Measurements from ENCODE around the gene KATNA1.

DNA sequence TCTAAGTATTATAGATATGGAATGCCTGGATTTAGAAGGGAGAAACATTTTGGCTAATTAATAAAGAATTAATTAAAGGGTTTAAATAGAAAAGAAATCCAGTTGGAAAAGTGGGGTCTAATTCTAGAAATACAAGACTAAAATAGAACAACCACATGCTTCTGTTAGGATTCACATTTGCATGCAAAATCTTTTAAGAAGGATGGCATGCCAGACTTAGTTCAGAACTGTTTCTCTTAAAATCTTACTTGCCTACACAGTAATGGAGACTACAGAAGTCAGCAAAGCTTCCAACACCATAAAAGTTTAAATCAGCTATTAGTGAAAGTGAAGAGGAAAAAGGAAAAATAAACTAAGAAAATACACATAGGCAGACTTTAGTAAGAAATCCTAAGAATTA lies 32.7 kb upstream of the KATNA1 start:
- TF ChIP-seq, protein P1, sequence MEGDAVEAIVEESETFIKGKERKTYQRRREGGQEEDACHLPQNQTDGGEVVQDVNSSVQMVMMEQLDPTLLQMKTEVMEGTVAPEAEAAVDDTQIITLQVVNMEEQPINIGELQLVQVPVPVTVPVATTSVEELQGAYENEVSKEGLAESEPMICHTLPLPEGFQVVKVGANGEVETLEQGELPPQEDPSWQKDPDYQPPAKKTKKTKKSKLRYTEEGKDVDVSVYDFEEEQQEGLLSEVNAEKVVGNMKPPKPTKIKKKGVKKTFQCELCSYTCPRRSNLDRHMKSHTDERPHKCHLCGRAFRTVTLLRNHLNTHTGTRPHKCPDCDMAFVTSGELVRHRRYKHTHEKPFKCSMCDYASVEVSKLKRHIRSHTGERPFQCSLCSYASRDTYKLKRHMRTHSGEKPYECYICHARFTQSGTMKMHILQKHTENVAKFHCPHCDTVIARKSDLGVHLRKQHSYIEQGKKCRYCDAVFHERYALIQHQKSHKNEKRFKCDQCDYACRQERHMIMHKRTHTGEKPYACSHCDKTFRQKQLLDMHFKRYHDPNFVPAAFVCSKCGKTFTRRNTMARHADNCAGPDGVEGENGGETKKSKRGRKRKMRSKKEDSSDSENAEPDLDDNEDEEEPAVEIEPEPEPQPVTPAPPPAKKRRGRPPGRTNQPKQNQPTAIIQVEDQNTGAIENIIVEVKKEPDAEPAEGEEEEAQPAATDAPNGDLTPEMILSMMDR (IDR thresholded peaks at IDR 0.05; ENCODE audit: low read depth, low read length, poor library complexity, severe bottlenecking): no peak
- TF ChIP-seq EZH2phosphoT487 (IDR thresholded peaks at IDR 0.05; ENCODE audit: borderline replicate concordance, low read length): no peak
